ENCODE measurements around the gene DCAF11. TPM values are rescaled to one million over a fixed set of nuclear protein-coding genes. Genes with fewer than 3 reads are reported as not detected.

DCAF11 gene
- total RNA-seq, 2 experiments from 2014 or later = 94.1 to 98.2 TPM

DNA sequence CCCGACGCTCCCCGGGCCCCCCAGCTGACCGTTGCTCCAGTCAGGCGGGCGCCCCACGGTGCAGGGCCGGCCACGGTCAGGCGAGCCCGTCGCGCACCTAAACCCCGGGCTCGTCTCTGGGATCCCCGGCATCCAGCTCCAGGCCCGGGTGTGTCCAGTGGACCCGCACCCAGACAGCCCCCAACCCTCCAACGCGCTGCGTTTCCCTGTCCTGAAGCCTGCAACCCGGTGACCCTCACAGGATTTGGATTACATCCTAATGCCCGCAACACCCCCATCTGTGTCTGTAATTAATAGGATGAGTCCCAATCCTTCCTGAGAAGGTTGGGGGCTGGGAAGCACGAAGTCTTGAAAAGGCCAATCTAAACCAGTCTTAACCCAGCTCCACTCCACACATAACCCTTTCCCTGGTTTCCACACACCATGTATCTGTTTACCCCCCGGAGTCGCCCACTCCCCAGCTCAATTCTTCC, 32.8 kb upstream of the DCAF11 start:
- H3K9me3 Mint-ChIP-seq = no peaks in the 10 kb centered on the region
- peak overlapping the region; percentile 64 for H3K27ac Mint-ChIP-seq
- peak overlapping the region; percentile 74 for H3K4me3 Mint-ChIP-seq

GRCh38 chr14:24082411-24083080, 32.0 kb upstream of the DCAF11 start:
- Mint-ChIP-seq H3K27ac (no peak overlapping the region), H3K4me3 (peak overlapping the region; percentile 74), H3K4me1 (peaks cover 25% of the 10 kb centered on the region), H3K9me3 (no peaks in the 10 kb centered on the region), H3K27me3 (peaks cover 11% of the 10 kb centered on the region), H3K36me3 (ENCODE audit: low read depth) (no peaks in the 10 kb centered on the region)
- no peak for DNase-seq
- ChIA-PET CTCF (interaction anchor here (3.6 to 4.3 kb wide), 3 partner anchors 10 to 26 kb away, joined by 33 to 82 read pairs (median 41); partner anchors contain the start of gene PCK2), POLR2A (interaction anchor here (0.9 to 5.1 kb wide), 11 partner anchors 8 to 78 kb away, joined by 3 to 105 read pairs (median 9); partner anchors contain the start of genes DCAF11, EMC9, IRF9 and NRL)

More for the DNA sequence above, 32.8 kb upstream of the DCAF11 start:
- ChIA-PET POLR2A (interaction anchor here (1.1 to 5.1 kb wide), 15 partner anchors 8 to 79 kb away, joined by 3 to 105 read pairs (median 9); partner anchors contain the start of genes DCAF11, IRF9, NRL and PCK2), CTCF (interaction anchor here (1.1 to 4.3 kb wide), 6 partner anchors 11 to 66 kb away, joined by 3 to 82 read pairs (median 20); partner anchors contain the start of genes PCK2 and RNF31)
- no peaks in the 10 kb centered on the region for H3K36me3 Mint-ChIP-seq (ENCODE audit: low read depth)
- peaks cover 11% of the 10 kb centered on the region for H3K27me3 Mint-ChIP-seq
- peaks cover 26% of the 10 kb centered on the region for H3K4me1 Mint-ChIP-seq
- no peak for DNase-seq

DNA sequence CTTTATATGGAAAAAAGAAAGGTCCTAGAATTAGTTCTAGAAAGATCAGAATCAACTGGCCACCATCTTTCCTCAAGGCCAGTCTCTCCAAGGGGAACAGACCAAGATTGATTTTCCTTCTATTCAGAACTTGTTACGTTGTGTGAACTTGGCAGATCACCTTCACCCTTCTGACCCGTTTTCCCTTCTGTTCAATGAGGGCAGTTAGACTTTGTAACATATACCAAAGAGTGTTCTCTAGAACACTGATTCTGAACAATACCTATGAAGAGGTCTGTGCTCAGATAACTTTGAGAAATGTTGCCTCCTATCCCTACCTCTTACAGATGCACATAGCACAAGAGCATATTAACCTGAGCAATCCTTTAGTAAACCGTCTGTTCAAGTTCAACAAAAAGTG, 31.1 kb upstream of the DCAF11 start:
- CTCF ChIA-PET = interaction anchor here (3.6 kb wide), 1 partner anchor 25 kb away, joined by 33 read pairs; no protein-coding TSS in a partner anchor
- H3K27ac Mint-ChIP-seq = no peak overlapping the region
- no peak for DNase-seq
- no peaks in the 10 kb centered on the region for H3K36me3 Mint-ChIP-seq (ENCODE audit: low read depth)
- no peaks in the 10 kb centered on the region for H3K9me3 Mint-ChIP-seq
- peaks cover 11% of the 10 kb centered on the region for H3K27me3 Mint-ChIP-seq
- no peak overlapping the region for H3K4me3 Mint-ChIP-seq
- H3K4me1 Mint-ChIP-seq = peaks cover 25% of the 10 kb centered on the region
- POLR2A ChIA-PET = interaction anchor here (0.9 to 5.1 kb wide), 2 partner anchors 10 to 31 kb away, joined by 4 to 105 read pairs; partner anchors contain the start of genes DCAF11, NRL and PCK2

DNA sequence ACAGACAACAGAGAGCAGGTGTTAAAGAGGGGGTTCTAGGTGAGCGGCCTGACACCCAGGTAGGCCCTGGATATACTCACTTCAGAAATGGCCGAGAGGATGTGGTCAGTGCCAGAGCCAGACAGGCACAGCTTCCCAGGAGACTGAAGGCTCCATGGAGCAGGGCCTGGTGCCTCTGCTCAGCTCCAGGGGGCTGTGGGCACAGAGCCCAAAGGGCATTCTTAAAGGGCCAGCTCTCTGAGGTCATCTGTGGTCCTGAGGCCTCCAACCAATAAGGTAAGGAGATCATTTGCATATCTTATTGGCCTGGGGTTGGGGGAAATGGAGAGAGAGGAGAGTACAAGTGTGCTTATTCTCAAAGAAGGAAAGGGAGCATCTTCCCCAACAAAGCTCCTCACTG, 30.1 kb upstream of the DCAF11 start:
- H3K9me3 Mint-ChIP-seq = no peaks in the 10 kb centered on the region
- H3K27ac Mint-ChIP-seq = no peak overlapping the region
- CTCF ChIA-PET = interaction anchor here (0.7 to 3.1 kb wide), 3 partner anchors 10 to 24 kb away, joined by 3 to 9 read pairs (median 3); partner anchors contain the start of gene PCK2
- peaks cover 11% of the 10 kb centered on the region for H3K27me3 Mint-ChIP-seq
- H3K4me1 Mint-ChIP-seq = peaks cover 21% of the 10 kb centered on the region
- DNase-seq = no peak
- H3K36me3 Mint-ChIP-seq (ENCODE audit: low read depth) = no peaks in the 10 kb centered on the region
- no peak overlapping the region for H3K4me3 Mint-ChIP-seq
- POLR2A ChIA-PET = interaction anchor here (1.1 to 3.2 kb wide), 3 partner anchors 8 to 30 kb away, joined by 4 to 13 read pairs (median 9); partner anchors contain the start of genes DCAF11, NRL and PCK2

- H3K9me3 Mint-ChIP-seq = no peaks in the 10 kb centered on the region
- peaks cover 19% of the 10 kb centered on the region for H3K4me1 Mint-ChIP-seq
- no peak for DNase-seq
- H3K27me3 Mint-ChIP-seq = peaks cover 11% of the 10 kb centered on the region
- ChIA-PET POLR2A (interaction anchor here (2.0 to 3.2 kb wide), 2 partner anchors 9 to 29 kb away, joined by 9 to 13 read pairs; partner anchors contain the start of genes DCAF11, NRL and PCK2), CTCF (interaction anchor here (0.7 to 3.1 kb wide), 3 partner anchors 10 to 23 kb away, joined by 3 to 9 read pairs (median 3); no protein-coding TSS in a partner anchor)
- H3K4me3 Mint-ChIP-seq = no peak overlapping the region
- H3K27ac Mint-ChIP-seq = no peak overlapping the region
- H3K36me3 Mint-ChIP-seq (ENCODE audit: low read depth) = no peaks in the 10 kb centered on the region
Measured at GRCh38 chr14:24085215-24085614, 29.4 kb upstream of the DCAF11 start.

- ChIA-PET POLR2A (interaction anchor here (2.0 to 3.2 kb wide), 2 partner anchors 8 to 28 kb away, joined by 9 to 13 read pairs; partner anchors contain the start of genes DCAF11, NRL and PCK2), CTCF (interaction anchor here (0.7 to 3.1 kb wide), 5 partner anchors 11 to 30 kb away, joined by 3 to 9 read pairs (median 3); no protein-coding TSS in a partner anchor)
- Mint-ChIP-seq H3K36me3 (ENCODE audit: low read depth) (no peaks in the 10 kb centered on the region), H3K9me3 (no peaks in the 10 kb centered on the region), H3K4me1 (peaks cover 14% of the 10 kb centered on the region), H3K27ac (no peak overlapping the region), H3K4me3 (no peak overlapping the region), H3K27me3 (peaks cover 11% of the 10 kb centered on the region)
- no peak for DNase-seq
Measured at GRCh38 chr14:24086193-24086955, 28.2 kb upstream of the DCAF11 start.

DNA sequence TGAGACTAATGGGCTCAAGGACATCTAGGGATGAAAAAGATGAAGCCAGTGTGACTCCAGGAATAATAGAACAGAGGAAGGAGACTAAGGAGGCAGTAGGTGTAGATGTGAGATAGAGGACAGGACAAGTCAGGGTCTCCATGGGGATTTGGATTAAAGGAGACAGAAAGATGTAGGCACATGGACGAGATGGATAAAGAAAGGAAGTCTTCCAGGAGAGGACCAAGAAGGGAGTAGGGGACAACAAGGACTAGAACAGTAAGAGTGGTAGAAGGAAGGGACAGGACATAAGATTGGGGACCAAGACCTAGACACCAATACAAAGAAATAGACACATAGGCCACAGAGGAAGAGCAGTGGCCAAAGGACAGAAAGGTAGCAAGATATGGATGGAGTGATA, 27.6 kb upstream of the DCAF11 start:
- H3K36me3 Mint-ChIP-seq (ENCODE audit: low read depth) = no peaks in the 10 kb centered on the region
- H3K27ac Mint-ChIP-seq = no peak overlapping the region
- DNase-seq = no peak
- no peak overlapping the region for H3K4me3 Mint-ChIP-seq
- ChIA-PET CTCF (interaction anchor here (1.5 to 3.1 kb wide), 2 partner anchors 21 to 28 kb away, joined by 8 to 9 read pairs; no protein-coding TSS in a partner anchor), POLR2A (interaction anchor here (3.2 kb wide), 1 partner anchor 8 kb away, joined by 13 read pairs; the partner anchor contains the start of gene PCK2)
- H3K9me3 Mint-ChIP-seq = no peaks in the 10 kb centered on the region
- H3K4me1 Mint-ChIP-seq = peaks cover 10% of the 10 kb centered on the region
- H3K27me3 Mint-ChIP-seq = peaks cover 9% of the 10 kb centered on the region

DNA sequence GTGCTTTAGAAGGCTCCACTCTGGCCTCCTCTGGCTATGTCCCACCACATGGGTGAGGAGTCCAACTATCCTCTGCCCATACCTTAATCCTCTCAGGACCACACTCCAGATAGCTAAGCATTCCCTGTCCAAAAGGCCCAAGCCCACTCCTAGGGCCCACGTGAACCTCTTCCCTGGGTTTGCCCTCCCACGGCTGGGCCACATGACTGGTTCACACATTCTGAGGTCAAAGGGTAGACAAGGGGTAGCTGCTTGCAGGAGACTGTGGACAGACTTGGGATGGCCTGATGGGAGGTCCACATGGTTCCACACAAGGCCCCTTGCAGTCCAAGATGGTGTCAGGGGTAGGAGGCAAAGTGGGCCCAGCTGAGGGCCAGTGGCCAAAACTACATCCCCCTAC, 26.5 kb upstream of the DCAF11 start:
- POLR2A ChIA-PET = no interaction called here
- peaks cover 15% of the 10 kb centered on the region for H3K4me1 Mint-ChIP-seq
- H3K27ac Mint-ChIP-seq = no peak overlapping the region
- CTCF ChIA-PET = interaction anchor here (1.2 to 12.0 kb wide), 3 partner anchors 13 to 32 kb away, joined by 3 to 254 read pairs (median 216); no protein-coding TSS in a partner anchor
- no peak for DNase-seq
- H3K36me3 Mint-ChIP-seq (ENCODE audit: low read depth) = no peaks in the 10 kb centered on the region
- no peaks in the 10 kb centered on the region for H3K9me3 Mint-ChIP-seq
- H3K4me3 Mint-ChIP-seq = no peak overlapping the region
- peaks cover 3% of the 10 kb centered on the region for H3K27me3 Mint-ChIP-seq

DNA sequence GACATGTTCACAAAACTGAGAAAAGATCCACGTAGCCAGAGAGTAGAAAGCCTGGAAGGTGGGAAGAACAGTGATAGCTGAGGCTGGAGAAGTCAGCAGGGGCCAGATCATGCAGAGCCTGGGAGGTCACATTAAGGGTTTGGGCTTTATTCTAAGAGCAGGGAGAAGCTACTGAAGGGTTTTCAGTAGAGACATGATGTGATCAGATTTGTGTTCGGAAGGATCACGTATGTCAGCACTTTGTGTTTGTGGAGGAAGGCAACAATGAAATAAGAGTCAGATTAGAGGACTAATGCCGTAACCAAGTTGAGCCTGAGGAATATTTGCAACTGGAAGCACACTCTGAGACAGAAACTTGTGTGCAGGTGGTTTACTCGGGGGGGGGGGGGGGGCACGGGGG, 24.7 kb upstream of the DCAF11 start:
- H3K27me3 Mint-ChIP-seq = no peaks in the 10 kb centered on the region
- peaks cover 22% of the 10 kb centered on the region for H3K4me1 Mint-ChIP-seq
- DNase-seq = no peak
- H3K36me3 Mint-ChIP-seq (ENCODE audit: low read depth) = peaks cover 3% of the 10 kb centered on the region
- H3K4me3 Mint-ChIP-seq = no peak overlapping the region
- POLR2A ChIA-PET = interaction anchor here (0.8 to 10.0 kb wide), 7 partner anchors 9 to 46 kb away, joined by 3 to 145 read pairs (median 11); partner anchors contain the start of genes DCAF11, NRL and PSME1
- H3K27ac Mint-ChIP-seq = no peak overlapping the region
- CTCF ChIA-PET = interaction anchor here (1.1 to 12.0 kb wide), 12 partner anchors 9 to 459 kb away, joined by 3 to 254 read pairs (median 8); partner anchors contain the start of genes DCAF11, EMC9, IRF9 and NRL
- H3K9me3 Mint-ChIP-seq = no peaks in the 10 kb centered on the region

DNA sequence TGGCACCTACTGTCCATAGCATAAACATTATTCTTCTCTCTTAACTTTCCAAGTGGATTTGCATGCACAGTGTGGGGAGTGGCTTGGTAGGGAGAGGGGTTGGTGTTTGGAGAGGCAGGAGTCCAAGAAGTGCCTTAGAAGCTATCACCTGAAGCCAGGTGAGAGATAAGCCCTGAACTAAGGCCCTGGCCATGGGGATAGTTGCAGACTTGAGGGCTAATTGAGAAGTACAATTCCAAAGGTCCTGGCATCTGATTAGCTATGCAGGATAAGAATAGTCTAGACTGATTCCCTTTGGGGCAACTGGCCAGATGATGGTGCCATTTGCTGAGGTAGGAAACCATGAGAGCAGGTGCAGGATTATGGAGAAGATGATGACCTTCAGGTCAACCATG, 22.5 kb upstream of the DCAF11 start:
- peak overlapping the region; percentile 19 for H3K27ac Mint-ChIP-seq
- H3K4me1 Mint-ChIP-seq = peaks cover 37% of the 10 kb centered on the region
- no peak for DNase-seq
- H3K9me3 Mint-ChIP-seq = no peaks in the 10 kb centered on the region
- H3K36me3 Mint-ChIP-seq (ENCODE audit: low read depth) = peaks cover 21% of the 10 kb centered on the region
- ChIA-PET POLR2A (interaction anchor here (1.2 to 10.0 kb wide), 8 partner anchors 11 to 338 kb away, joined by 3 to 149 read pairs (median 52); partner anchors contain the start of genes DCAF11, DHRS4L2, IRF9 and KHNYN), CTCF (interaction anchor here (0.7 to 12.0 kb wide), 15 partner anchors 11 to 533 kb away, joined by 3 to 254 read pairs (median 4); partner anchors contain the start of genes CARMIL3, DCAF11, DHRS1 and DHRS4L2)
- no peak overlapping the region for H3K4me3 Mint-ChIP-seq
- H3K27me3 Mint-ChIP-seq = no peaks in the 10 kb centered on the region

DNA sequence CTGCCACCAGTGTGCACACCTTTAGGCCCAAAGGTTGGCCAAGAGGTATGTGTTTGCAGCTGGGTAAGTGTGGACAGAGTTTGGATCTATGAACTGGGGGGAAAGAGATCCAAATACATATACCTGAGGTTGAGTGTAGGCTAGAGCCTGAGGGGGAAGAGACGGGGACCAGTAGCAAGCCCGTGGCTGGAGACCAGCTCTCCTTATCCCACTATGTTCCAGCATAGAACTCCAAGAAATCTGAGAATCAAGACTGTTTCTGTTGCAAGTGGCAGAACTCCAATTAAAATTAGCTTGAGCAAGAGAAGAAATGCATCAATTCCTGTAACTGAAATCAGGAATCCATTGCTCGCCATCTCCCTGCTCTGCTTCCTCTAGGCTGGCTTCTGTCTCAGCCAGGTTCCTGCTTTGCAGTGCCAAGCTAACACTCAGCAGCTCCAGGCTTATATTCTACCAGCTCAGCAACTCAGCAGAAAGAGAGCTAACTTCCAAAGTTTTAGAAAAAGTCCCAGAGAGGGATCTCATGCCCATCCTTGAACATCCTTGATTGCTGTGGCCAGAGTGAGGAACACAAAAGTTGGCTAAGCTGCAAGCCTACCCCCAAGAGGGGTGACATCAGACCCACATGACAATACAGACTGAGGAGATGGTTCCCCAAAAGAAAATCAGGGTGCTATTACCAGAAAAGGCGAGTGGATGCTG, 21.9 kb upstream of the DCAF11 start:
- Mint-ChIP-seq H3K27ac (peak overlapping the region; percentile 70), H3K4me3 (peak overlapping the region; percentile 100), H3K36me3 (ENCODE audit: low read depth) (peaks cover 21% of the 10 kb centered on the region), H3K9me3 (no peaks in the 10 kb centered on the region), H3K4me1 (peaks cover 37% of the 10 kb centered on the region), H3K27me3 (no peaks in the 10 kb centered on the region)
- DNase-seq = no peak
- CTCF ChIA-PET = interaction anchor here (0.8 to 12.0 kb wide), 15 partner anchors 12 to 339 kb away, joined by 3 to 254 read pairs (median 4); partner anchors contain the start of genes CARMIL3, DCAF11, DHRS1 and DHRS4L2
- POLR2A ChIA-PET = interaction anchor here (0.7 to 10.0 kb wide), 13 partner anchors 8 to 121 kb away, joined by 3 to 149 read pairs (median 23); partner anchors contain the start of genes CARMIL3, CHMP4A, DCAF11 and DHRS4L2
